DMS153 (cell line): Measurements from ENCODE around the gene DCLRE1A.

ENCODE experiments used
- DNase-seq: peaks from one replicate; lab custom pipeline; 2025; lab: John Stamatoyannopoulos, UW

DCLRE1A gene

GRCh38 chr10:113788604-113789083 is 65.2 kb downstream of the DCLRE1A start:
- DNase-seq, result peak; percentile 8
